ENCODE measurements around the gene GPC1.

GPC1 gene

DNA sequence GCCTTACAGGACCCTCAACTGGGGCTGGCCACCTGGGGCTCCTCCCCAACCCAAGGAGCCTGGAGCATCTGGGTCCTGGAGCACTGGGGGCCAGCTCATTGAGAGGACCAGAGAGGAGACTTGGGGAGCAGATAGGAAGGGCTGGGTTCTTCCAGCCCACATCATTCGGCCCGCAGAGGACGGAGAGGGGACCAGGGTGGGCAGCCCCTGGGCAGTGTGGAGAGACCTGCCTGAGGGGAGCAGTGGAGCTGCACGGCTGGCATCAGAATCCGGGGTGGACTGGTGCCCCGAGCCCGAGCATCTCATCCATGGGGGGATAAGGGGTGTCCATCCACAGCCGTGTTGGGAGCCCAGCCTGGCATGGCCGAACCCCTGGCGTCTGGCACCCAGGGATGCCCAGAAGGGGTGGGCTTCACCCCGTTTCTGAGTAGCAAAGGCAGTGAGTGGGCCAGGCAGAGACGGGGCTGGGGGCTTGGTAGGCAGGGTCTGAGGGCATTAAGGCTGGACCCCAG is 11.3 kb downstream of the GPC1 start:
- no peak for DNase-seq

DNA sequence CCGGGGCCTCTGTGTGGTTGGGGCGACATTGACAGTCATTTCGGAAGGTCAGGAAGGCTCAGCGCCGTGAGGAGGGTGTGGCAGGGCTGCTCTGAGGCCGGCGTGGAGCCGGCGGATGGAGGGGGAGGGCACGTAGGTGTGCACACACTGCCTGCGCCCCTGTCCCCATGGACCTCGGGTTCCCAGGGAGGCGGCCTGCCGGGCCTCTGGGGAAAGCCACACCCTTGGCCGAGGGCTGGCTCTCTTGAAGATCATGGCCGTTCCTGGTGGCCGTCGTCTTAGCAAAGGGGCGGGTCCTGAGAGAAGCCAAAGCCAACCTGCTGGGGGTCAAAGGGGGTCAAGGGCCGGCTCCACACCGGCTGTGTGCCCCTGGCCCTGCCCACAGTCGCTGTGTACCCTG is 11.9 kb downstream of the GPC1 start:
- DNase-seq: no peak

- no peak for DNase-seq
Measured at GRCh38 chr2:240447934-240448333, 12.5 kb downstream of the GPC1 start.

DNA sequence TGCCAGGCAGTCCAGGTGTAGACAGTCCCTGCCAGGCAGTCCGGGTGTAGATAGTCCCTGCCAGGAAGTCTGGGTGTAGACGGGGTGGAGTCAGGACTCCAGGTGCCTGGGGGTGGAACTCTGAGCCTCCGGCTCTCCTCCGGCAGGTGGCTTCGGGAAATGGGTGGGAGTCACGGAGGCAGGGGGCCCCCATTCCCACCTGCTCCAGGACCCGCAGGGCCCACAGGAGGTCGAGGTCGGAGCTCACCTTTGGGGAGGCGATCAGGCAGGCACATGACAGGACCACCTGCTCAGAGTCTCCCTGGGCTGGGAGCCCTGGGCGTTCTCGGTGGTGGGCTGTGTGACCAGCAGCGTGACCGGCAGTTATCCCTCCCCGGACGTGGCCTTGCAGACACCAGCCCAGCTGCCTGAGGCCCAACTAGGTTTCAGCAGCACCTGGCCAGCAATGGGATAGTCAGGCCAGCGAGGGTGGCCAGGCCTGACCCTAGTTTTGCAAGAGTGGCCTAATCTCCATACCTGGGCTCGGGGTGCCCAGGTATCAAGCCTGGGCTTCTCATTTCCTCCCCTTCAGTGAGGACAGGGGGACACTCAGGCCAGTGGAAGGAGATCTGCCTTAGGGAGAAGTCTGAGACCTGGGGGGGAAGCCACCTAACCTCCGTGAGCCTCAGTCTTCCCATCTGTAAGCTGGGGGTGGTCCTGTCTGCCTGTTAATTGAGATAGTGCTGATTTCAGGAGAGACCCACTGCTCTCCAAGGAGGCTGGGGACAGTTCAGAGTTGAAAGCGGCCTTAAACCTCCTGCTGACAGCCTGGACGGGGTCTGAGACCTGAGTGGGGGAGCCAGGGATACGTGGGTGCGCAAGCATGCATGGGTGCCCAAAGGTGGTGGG is 13.2 kb downstream of the GPC1 start:
- DNase-seq: no peak

- DNase-seq: no peak
Measured at GRCh38 chr2:240449764-240450531, 14.5 kb downstream of the GPC1 start.

GRCh38 chr2:240450532-240451107 is 15.2 kb downstream of the GPC1 start:
- DNase-seq: no peak

GRCh38 chr2:240451108-240451611 is 15.7 kb downstream of the GPC1 start:
- no peak for DNase-seq

- no peak for DNase-seq
Measured at GRCh38 chr2:240451791-240452461, 16.5 kb downstream of the GPC1 start.

DNA sequence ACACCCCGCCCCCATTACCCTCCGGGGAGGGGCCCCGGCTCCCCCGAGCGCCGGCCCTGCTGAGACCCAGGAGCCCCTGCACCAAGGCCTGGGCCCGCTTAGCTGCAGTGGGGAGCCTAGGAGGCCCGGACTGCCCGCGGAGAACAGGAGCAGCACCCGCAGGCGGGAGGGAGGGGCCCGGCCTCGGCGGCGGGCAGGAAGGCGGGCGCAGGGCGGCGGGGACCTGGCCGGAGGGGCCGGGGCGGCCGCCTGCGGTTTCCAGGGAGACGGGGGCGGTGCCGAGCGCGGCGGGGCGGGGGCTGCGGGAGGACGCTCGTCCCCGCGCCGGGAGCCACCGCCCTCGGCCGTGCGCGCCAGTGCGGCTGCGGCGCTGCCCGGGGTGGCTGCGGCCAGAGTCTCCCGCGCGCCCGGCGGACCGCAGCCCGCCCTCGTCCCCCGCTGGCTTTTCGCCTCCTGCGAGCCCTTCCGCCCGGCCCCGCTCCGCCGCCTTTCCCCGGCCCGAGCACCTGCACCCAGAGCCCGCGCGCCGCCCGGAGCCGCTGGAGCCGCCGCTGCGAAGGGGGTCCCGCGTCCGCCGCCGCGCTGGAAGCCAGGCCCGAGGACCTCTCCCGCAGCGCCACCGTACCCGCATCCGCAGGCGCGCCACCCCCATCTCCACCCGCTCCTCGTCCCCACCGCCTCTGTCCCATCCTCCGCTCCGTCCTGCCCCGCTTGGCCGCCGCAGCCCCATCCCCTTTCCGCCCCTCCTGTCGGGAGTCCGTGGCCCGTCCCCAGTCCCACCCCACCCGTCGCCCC is 17.2 kb downstream of the GPC1 start:
- no peak for DNase-seq

DNA sequence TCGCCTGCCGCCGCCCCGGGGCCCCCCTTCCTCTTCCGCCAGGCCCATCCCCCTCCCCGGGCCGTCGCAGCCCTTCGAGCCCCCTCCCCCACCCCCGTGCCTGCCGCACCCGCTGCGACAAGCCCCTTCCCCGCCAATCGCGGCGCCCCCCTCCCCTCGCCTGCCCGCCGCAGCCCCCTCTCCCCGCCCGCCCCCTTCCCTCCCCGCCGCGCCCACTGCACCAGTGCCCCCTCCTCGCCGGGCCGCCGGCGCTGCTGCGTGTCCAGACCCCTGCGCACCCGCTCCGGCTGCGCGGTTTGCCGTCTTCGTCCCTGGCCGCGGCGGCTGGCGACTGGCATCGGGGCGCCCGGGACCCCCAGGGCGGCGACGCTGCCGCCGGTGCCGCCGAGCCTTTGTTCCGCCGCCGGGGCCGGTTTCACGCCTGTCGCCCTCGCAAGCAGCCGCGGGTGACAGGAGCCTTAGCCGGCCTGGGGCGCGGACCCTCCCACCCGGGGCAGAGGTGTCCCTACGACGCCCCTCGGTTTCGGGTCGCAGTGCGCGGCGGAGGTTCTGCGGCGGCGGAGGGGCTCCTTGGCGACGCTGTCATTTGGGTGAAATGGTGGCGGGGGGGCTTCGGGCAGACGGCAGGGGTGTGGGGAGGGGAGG is 18.1 kb downstream of the GPC1 start:
- no peak for DNase-seq

DNA sequence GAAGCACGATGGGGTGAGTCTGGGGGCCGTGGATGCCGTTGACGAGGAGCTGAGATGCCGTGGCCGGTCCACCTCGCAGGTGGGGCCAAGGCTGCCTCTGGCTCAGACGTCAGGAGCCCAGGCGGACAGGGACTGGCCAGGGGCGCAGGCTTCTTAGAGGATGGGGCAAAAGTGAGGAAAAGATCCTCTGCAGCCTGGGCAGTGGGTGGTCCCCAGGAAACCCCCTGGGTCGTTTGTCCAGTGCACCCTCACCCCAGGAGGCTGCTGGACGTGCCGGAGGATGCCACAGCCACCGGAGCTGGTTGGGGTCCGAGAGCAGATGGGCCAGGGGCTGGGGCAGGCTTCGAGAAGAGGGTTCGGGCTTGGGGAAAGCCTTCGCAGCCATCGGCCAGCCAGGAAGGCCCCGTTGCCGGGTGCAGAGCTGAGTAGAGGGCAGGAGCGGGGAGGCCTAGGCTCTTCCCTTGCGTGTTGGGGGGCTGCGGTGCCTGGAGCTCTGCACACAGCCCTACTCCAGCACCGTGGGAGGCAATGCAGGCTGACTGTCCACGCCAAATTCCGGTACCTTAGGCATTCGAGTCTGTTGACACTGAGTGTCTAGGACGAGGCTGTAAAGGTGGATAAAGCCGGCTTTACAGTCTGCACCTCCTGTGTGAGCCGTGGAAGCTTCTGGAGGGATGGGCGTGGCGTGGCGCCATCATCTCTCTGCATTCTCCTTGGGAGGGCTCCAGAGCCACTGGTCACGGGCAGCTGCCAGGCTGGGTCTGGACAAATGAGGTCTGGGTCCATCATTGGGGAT is 18.8 kb downstream of the GPC1 start:
- DNase-seq: no peak

DNA sequence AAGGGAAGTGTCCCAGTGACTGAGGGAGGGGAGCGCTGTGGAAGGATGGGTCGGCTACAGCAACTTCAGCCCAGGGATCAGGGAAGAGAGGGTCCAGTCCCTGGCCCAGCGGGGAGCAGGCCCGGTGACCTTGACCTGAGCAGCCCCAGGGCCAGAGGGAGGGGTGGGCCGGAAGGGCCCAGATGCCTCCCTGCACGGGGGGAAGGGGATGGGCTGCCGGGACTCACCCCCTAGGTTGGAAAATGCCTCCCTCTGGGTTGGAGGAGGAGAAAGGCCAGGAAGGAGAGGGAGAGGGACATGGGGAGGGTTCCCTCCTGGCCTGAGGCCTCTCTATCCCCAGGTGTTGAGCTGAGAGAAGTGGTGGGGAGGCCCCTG is 19.8 kb downstream of the GPC1 start:
- no peak for DNase-seq

GRCh38 chr2:240455647-240456446 is 20.4 kb downstream of the GPC1 start:
- no peak for DNase-seq

- no peak for DNase-seq
Measured at GRCh38 chr2:240456447-240457222, 21.2 kb downstream of the GPC1 start.

DNA sequence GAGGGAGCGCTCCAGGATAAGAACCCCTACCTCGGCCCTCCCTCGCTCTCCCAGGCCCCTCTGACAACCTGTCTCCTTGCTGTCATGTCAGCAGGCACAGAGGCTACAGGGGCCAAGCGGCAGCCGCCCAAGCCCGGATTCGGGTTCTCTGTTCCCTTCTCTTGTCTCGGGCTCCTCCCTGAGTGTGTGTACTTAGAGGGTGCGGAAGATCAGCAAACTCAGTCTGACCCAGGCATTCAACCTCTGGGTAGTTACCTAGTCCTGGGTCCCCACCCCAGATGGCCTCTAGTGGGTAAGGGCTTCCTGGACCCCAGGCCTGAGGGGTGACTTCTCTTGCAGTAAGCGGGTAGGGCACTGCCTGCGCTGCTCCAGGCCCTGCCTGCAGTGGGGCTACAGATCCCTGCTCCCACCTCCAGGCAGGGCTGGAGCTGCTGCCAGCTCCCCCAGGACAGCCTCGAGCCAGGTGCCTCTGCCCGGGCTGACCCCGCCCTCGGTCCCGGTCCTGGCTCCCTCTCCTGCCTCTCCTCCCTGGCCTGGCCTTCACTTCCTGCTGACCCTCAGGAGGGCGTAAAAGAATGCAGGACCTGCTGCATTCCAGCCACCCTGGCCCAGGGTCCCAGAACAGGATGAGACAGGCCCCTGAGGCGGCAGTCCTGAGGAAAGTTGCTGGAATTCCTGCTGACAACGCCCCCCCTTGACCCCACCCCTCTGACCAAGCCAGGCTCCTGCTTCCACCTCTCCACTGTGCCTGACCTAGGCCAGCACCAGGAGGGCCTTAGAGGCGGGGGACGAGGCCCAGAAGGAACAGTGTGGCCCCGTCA is 22.0 kb downstream of the GPC1 start:
- DNase-seq: no peak

DNA sequence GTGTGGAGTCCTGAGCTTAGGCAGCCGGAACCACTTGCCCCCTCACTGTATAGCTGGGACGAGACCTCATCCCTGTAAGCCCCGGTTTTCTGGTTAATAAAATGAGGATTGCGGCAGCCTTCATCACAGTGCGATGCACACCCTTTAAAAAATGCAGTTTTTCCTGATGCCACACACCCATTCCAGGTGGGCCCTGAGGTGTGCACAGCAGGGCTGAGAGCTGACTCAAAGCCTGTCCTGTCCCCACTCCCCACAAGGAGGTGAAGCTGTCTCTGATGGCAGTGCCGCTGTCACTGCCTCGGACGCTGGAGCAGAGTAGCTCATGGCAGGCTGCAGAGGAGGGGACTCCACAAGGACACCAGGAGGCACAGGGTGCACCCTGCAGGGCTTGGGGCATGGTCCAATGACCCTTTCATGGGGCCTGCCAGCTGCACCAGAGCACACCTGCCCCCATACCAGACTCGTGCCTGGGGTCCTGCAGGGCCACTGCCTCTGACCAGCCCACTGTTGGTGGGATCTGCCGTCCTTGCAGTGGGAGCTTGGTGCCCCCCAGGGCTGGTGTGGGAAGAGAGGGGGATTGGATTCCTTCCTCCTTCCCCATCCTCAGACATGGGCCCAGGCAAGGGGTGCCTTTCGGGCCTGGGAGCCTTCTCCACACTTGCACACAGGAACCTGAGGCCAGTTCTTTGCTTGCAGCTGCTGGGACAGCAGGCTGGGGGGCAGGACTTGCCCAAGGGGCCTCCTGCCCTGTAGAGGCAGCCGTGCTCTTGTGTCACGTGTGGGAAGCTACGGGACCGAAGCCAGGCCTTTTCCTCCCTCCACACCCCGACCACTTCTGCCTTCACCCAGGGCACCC is 22.8 kb downstream of the GPC1 start:
- DNase-seq: no peak

GRCh38 chr2:240458900-240459391 is 23.5 kb downstream of the GPC1 start:
- no peak for DNase-seq
